HG03039 (cell line): ENCODE measurements around the gene C1orf35.

Experiments
- ATAC-seq: cut with Tn5 transposase; IDR thresholded peaks from one replicate; pipeline ENCODE4 v1.9.1; 2021; ENCODE audit warnings: mild to moderate bottlenecking, moderate library complexity; ENCODE audit not compliant: unreplicated experiment

C1orf35 gene

DNA sequence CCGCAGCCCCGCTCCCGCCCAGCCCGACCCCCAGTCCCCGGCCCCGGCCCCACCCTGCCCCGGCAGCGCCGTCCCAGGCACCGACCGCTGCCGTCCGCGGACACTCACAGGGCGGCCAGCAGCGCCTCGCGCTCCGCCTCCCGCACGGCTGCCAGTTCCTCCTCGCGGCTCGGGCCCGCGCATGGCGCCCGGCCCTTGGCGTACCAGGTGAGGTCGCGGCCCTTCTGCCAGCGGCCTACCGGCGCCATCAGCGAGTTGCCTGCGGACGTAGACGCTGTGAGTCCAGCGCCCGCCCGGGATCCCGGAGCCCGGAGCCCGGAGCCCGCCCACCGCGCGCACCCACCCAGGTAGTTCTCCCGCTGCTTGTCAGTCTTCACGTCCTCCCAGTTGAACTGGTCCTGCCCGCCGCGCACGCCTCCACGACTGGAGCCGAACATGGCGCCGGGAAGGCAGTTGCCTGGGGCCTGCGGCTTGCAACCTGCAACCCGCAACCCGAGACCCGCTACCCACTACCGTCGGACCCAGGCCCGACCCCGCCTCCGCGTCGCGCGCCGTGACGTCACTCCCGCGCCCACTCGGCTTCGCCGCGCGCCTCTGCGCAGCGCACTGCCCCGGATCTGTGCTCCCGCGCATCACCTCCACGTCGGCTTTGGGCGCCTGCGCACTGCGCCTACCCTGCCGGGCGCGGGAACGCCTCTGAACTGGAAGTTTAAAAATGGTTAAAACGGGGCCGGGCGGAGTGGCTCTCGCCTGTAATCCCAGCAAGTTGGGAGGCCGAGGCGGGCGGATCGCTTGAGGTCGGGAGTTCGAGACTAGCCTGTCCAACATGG is at the start of gene C1orf35:
Gene C1orf35, minus strand, starts transcription at position 535 of the 830 bp plus-strand sequence. Its CDS starts 98 bp downstream, at position 437.
- ATAC-seq: peak; percentile 61

GRCh38 chr1:228152918-228153258 is 49.8 kb upstream of the C1orf35 start:
- ATAC-seq: no peak

DNA sequence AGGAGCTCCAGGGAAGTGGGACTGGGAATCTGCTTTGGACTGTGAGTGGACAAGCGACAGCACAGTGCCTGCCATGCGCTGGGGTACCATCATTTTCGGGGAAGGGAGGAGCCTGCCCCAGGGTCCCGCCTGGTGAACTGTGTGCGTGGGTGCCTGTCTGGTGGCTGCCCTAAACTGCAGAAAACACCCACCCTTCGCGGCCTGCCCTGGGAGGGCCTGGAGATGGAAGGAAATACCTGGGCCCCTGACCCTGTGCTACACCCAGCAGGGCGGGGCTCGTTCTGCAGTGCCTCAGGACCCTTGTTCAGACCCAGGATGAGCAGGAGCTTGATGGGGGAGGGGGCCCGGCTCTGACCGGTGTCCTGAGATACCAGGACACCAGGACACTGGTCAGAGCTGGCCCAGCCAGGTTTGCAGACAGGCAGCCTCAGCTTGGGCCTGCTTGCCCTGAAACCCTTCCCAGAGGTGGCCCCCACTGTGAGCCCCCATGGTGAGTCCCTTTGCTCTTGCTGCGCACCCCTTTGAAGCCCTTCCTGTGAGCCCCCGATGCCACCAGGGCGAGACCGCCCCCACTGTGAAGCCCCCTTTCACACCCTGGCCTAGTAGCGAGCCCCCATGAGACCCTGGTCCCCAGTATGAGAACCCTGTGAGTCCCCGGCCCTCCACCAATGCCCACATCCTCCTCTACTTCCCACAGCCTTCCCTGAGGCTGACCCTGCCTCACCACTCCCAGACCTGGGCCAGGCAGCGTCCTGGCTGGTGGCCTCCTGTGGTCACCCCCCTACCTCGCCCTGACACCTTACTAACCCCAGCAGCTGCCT is 49.2 kb upstream of the C1orf35 start:
- no peak for ATAC-seq

DNA sequence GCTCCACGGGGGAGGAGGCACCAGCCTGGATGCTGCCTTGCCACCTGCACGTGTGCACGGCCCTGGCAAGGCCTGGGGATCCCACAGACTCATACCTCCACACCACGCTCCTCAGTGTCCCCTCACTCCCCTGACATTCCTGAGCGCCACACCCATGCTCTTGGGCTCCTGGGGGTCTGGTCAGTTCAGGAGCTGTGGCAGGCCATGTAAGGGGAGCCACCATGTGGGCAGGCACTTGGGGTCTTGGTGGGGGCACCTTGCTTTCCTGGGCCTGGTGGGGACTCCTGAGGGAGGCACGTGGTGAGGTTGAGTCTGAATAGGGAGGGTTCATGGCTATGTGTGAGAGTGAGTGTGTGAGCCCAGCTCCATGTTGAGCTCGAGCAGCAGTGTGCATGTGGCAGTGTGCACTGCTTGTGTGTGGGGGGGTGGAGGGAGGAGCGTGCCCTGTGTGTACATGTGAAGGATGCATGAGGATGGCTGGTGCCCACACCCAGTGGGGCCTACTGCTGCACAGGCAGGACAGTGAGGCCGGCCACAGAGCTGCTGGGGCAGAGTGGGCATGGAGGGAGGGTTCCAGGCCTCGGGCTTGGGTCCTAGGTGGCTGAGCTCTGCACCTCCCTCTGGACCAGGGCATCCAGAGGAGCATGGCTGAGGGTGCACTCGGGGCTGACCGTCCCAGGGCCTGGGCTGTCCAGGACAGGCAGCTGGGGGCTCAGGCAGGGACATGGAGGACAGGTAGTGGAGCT is 48.2 kb upstream of the C1orf35 start:
- ATAC-seq: no peak

- ATAC-seq: no peak
Measured at GRCh38 chr1:228150461-228151179, 47.5 kb upstream of the C1orf35 start.

- no peak for ATAC-seq
Measured at GRCh38 chr1:228150120-228150460, 47.0 kb upstream of the C1orf35 start.

GRCh38 chr1:228149406-228150119 is 46.4 kb upstream of the C1orf35 start, which contains the start of gene GJC2:
Gene GJC2 (plus strand): TSS chr1:228149930. CDS start chr1:228157759, 7,829 bp downstream.
- ATAC-seq: no peak

DNA sequence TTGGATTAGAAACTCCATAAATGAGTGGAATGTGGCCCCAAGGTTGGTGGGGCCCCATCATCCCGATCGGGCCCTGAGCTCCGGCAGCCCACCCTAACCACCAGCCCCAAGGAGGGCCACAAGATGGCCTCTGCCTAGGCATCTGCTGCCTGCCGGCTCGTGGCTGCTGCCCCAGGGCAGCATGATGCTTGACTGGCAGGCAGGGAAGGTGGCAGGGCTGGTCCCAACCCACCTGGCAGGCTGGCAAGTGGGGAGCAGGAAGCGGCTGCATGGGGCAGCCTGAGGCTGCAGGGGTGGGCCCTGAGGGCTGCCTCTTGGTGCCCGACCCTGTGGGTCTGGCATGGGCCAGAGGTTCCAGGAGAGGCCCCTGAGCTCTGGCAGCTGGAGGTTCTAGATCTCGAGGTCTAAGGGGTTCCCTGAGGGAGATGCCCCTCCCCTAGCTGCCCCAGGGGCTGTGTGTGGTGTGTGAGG is 45.8 kb upstream of the C1orf35 start:
- ATAC-seq: no peak

GRCh38 chr1:228148196-228148861 is 45.2 kb upstream of the C1orf35 start:
- no peak for ATAC-seq

GRCh38 chr1:228147768-228148167 is 44.6 kb upstream of the C1orf35 start:
- ATAC-seq: no peak

GRCh38 chr1:228147151-228147693 is 44.1 kb upstream of the C1orf35 start:
- ATAC-seq: no peak

- ATAC-seq: no peak
Measured at GRCh38 chr1:228146417-228147150, 43.5 kb upstream of the C1orf35 start.

DNA sequence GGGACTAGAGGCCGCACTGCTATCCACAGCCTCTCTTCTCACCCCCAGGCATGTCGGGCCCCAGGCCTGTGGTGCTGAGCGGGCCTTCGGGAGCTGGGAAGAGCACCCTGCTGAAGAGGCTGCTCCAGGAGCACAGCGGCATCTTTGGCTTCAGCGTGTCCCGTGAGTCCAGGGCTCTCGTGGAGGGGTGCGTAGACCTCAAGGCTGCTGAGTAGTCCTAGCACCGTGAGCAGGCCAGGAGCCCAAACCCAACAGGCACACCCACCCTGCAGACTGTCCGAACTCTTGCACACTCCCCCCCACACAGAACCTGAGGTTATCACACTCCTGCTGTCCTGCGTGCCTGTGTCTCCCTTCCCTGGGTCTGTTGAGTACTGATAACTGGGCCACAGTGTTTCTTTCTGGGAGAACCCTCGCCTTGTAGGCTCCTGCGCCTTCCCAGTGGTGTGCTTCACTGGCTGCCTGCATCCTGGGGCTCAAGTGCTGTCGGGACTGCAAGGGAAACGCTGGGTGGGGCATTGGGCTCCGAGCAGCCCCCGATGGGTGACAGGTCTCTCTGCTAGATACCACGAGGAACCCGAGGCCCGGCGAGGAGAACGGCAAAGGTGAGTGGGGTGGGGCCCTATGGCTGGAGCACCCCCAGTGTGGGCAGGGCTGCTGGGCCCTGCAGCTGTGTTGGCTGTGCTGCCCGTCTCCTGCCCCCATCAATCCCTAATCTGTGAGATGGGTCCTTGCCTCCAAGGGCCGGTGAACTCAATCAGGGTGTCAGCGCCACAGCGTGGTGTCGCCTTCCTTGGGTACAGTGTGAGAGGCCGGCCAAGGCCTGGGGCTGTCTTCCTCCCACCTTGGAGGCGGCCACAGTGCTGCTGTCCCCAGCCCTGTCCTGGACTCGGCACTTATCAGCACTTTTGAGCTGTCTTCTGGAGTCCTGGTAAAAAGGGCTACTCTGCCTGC is 42.6 kb upstream of the C1orf35 start:
- no peak for ATAC-seq

- ATAC-seq: no peak
Measured at GRCh38 chr1:228144993-228145343, 41.8 kb upstream of the C1orf35 start.

DNA sequence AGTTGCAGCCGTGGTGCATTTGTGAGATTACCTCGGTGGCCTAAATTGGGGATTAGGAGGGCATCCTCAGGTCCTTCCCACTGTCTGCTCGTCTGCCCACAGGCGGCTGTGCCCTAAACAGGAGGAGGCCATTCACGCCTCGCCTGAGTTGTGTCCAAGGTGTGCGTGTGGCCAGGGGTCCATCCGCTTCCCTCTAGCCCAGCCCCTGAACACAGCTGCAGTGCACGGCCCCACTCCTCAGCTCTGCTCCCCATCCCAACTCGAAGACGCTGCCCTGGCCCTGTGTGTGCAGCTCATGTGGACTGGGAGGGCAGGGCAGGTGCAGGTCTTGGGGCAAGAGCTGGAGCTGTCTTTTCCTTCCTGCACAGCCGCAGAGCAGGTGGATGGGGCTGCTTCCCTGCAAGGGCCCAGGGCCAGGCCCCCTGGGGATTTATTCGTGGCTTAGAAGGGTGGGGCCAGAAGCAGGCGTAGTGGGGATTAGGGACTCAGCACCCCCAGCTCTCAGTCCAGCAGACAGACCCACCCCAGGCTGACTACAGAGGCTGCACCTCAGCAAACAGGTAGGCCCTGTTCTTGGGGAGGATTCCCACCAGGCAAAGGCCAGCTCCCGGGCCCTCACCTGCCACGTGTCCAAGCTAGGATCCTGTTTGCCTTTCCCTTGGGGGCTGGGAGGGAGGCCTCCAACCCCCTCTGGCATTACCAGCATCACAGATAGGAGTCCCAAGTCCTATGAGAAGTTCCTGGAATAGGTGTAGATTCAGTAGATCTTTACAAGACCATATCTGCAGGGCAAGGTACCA is 41.3 kb upstream of the C1orf35 start:
- ATAC-seq: no peak

GRCh38 chr1:228143480-228144192 is 40.5 kb upstream of the C1orf35 start:
- ATAC-seq: no peak
